ENCODE measurements around the gene APOL6. TPM values are rescaled to one million over a fixed set of nuclear protein-coding genes. Genes with fewer than 3 reads are reported as not detected.

APOL6 gene
- total and polyA plus RNA-seq, 2 donors from 2014 or later = 5.5 to 30.2 TPM

GRCh38 chr22:35681454-35682052 is 33.3 kb downstream of the APOL6 start:
- Histone ChIP-seq H3K27ac (ENCODE audit: low read depth in 2 of 2, low read length in 2 of 2) (no peak overlapping the region), H3K27me3 (ENCODE audit: control insufficient read depth, insufficient read depth, low read length) (no peaks in the 10 kb centered on the region), H3K9ac (ENCODE audit: low read length in 3 of 3) (no peak overlapping the region), H3K4me1 (ENCODE audit: control insufficient read depth in 2 of 3, insufficient read depth in 2 of 3, low read depth in 1 of 3, low read length in 3 of 3) (no peaks in the 10 kb centered on the region), H3K9me3 (ENCODE audit: control insufficient read depth in 2 of 3, insufficient read depth in 1 of 3, low read length in 3 of 3) (no peaks in the 10 kb centered on the region), H3K4me3 (ENCODE audit: low read length in 3 of 3) (no peak overlapping the region), H3K36me3 (ENCODE audit: control insufficient read depth in 2 of 3, insufficient read depth in 3 of 3, low read length in 3 of 3) (no peaks in the 10 kb centered on the region)
- FAIRE-seq (no peak), DNase-seq (no peak)
- TF ChIP-seq CTCF (IDR thresholded peaks at IDR 0.05; ENCODE audit: borderline replicate concordance, extremely low read depth, insufficient read depth) = no peak
- intact Hi-C loops (cut with DNase I) = no loop called here

GRCh38 chr22:35683560-35683959 is 35.3 kb downstream of the APOL6 start:
- DNase-seq (no peak), FAIRE-seq (no peak)
- no peak for TF ChIP-seq CTCF (IDR thresholded peaks at IDR 0.05; ENCODE audit: borderline replicate concordance, extremely low read depth, insufficient read depth)
- Histone ChIP-seq H3K9ac (ENCODE audit: low read length in 3 of 3) (no peak overlapping the region), H3K4me1 (ENCODE audit: control insufficient read depth in 2 of 3, insufficient read depth in 2 of 3, low read depth in 1 of 3, low read length in 3 of 3) (no peaks in the 10 kb centered on the region), H3K9me3 (ENCODE audit: control insufficient read depth in 2 of 3, insufficient read depth in 1 of 3, low read length in 3 of 3) (no peaks in the 10 kb centered on the region), H3K27ac (ENCODE audit: low read depth in 2 of 2, low read length in 2 of 2) (no peak overlapping the region), H3K27me3 (ENCODE audit: control insufficient read depth, insufficient read depth, low read length) (no peaks in the 10 kb centered on the region), H3K36me3 (ENCODE audit: control insufficient read depth in 2 of 3, insufficient read depth in 3 of 3, low read length in 3 of 3) (no peaks in the 10 kb centered on the region), H3K4me3 (ENCODE audit: low read length in 3 of 3) (no peak overlapping the region)
- intact Hi-C loops (cut with DNase I) = no loop called here

- no peak overlapping the region for H3K27ac ChIP-seq (ENCODE audit: low read depth in 2 of 2, low read length in 2 of 2)
- FAIRE-seq = no peak
- H3K36me3 ChIP-seq (ENCODE audit: control insufficient read depth in 2 of 3, insufficient read depth in 3 of 3, low read length in 3 of 3) = no peaks in the 10 kb centered on the region
- H3K9ac ChIP-seq (ENCODE audit: low read length in 3 of 3) = no peak overlapping the region
- no peaks in the 10 kb centered on the region for H3K4me1 ChIP-seq (ENCODE audit: control insufficient read depth in 2 of 3, insufficient read depth in 2 of 3, low read depth in 1 of 3, low read length in 3 of 3)
- H3K9me3 ChIP-seq (ENCODE audit: control insufficient read depth in 2 of 3, insufficient read depth in 1 of 3, low read length in 3 of 3) = no peaks in the 10 kb centered on the region
- no peak overlapping the region for H3K4me3 ChIP-seq (ENCODE audit: low read length in 3 of 3)
- intact Hi-C loops (cut with DNase I) = no loop called here
- peak in 1 of 5 donors; percentile 30 for DNase-seq
- H3K27me3 ChIP-seq (ENCODE audit: control insufficient read depth, insufficient read depth, low read length) = no peaks in the 10 kb centered on the region
- peak; percentile 7 for TF ChIP-seq CTCF (IDR thresholded peaks at IDR 0.05; ENCODE audit: borderline replicate concordance, extremely low read depth, insufficient read depth)
Measured at GRCh38 chr22:35684270-35684700, 36.0 kb downstream of the APOL6 start.

- Histone ChIP-seq H3K36me3 (ENCODE audit: control insufficient read depth in 2 of 3, insufficient read depth in 3 of 3, low read length in 3 of 3) (no peaks in the 10 kb centered on the region), H3K9me3 (ENCODE audit: control insufficient read depth in 2 of 3, insufficient read depth in 1 of 3, low read length in 3 of 3) (no peaks in the 10 kb centered on the region), H3K27me3 (ENCODE audit: control insufficient read depth, insufficient read depth, low read length) (no peaks in the 10 kb centered on the region), H3K4me3 (ENCODE audit: low read length in 3 of 3) (no peak overlapping the region), H3K27ac (ENCODE audit: low read depth in 2 of 2, low read length in 2 of 2) (no peak overlapping the region), H3K9ac (ENCODE audit: low read length in 3 of 3) (no peak overlapping the region), H3K4me1 (ENCODE audit: control insufficient read depth in 2 of 3, insufficient read depth in 2 of 3, low read depth in 1 of 3, low read length in 3 of 3) (no peaks in the 10 kb centered on the region)
- FAIRE-seq (no peak), DNase-seq (no peak)
- no peak for TF ChIP-seq CTCF (IDR thresholded peaks at IDR 0.05; ENCODE audit: borderline replicate concordance, extremely low read depth, insufficient read depth)
- intact Hi-C loops (cut with DNase I) = no loop called here
Measured at GRCh38 chr22:35684732-35685131, 36.5 kb downstream of the APOL6 start.

Measured in kidney (tissue), 14 donors.